NCI-H2107 treated with DMSO at 0.1 percent for 48 hours (cell line): ENCODE data around the gene SFSWAP.
"Not testable (repeated sequence)": the region's sequence is repeated elsewhere in the genome, so short reads cannot be mapped to it uniquely, and the experiment has no call there.

Experiments
- DNase-seq: peaks from one replicate; lab custom pipeline; 2025; ENCODE audit not compliant: unreplicated experiment; lab: John Stamatoyannopoulos, UW

SFSWAP gene

DNA sequence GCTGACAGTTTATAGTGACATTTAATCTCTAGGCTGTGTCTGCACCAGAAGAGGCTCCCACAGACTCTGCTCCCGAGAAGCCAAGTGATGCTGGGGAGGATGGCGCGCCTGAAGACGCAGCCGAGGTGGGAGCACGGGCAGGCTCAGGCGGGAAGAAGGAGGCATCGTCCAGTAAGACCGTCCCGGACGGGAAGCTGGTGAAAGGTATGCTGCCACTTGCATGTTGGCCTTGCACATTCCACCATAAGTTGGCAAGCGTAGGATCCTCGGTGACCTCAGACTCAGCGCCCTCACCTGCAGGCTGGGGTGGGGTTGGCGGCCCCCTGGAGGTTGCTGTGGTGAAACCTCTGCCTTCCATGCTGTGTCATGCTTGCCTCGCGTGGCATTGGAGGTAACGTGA is 45.6 kb downstream of the SFSWAP start:
- DNase-seq = no peak

DNA sequence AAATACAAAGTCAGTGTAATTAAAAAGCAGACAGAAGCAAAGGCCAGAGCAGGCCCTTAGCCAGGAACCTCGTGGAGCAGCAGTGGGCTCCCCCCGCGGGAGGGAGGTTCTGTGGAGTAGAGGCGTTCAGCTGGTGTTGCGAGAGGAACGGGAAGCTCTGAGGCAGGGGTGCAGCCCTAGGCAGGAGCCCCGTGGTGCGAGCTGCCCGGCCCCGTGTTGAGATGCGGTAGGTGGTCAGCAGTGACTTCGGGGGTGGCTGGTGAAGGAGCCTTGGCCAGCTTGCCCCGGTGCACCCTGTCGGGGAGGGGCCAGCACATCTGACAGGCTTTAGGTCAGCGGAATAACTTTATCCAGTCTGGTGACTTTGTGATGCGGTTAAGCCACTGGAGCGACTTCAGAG is 46.2 kb downstream of the SFSWAP start:
- DNase-seq = no peak

- DNase-seq = no peak
Measured at GRCh38 chr12:131758016-131758739, 47.3 kb downstream of the SFSWAP start.

DNA sequence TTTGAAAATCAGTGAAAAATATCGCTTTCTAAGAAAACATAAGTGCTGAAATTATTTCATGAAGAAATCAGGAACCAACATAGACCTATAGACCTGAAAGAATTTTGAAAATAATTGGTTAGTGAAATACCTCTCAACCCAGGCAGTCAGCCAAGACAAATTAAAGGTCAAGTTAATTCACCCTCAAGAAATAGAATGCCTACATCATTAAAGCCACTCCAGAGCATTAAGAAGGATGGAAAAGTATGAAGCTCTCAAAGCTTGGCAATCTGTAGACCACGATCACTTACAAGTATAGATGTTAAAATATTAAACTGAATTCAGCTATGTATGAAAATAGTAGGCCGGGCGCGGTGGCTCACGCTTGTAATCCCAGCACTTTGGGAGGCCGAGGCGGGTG is 48.3 kb downstream of the SFSWAP start:
- no peak for DNase-seq

- DNase-seq = no peak
Measured at GRCh38 chr12:131761638-131762037, 50.7 kb downstream of the SFSWAP start.

- DNase-seq = no peak
Measured at GRCh38 chr12:131764738-131765137, 53.8 kb downstream of the SFSWAP start.

DNA sequence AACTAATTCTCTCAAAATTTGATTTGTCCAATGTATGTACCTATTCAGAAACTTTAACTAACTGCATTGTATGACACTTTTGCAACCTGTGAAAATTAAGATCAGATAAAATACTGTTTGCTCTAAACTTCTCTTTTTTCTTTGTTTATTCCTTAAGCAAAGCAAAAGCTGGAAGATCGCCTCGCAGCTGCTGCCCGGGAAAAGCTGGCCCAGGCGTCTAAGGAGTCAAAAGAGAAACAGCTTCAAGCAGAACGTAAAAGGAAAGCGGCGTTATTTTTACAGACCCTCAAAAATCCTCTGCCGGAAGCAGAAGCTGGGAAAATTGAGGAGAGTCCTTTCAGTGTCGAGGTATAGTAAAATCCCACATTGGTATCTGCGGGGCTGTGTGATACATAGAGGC is 55.1 kb downstream of the SFSWAP start:
- no peak for DNase-seq

DNA sequence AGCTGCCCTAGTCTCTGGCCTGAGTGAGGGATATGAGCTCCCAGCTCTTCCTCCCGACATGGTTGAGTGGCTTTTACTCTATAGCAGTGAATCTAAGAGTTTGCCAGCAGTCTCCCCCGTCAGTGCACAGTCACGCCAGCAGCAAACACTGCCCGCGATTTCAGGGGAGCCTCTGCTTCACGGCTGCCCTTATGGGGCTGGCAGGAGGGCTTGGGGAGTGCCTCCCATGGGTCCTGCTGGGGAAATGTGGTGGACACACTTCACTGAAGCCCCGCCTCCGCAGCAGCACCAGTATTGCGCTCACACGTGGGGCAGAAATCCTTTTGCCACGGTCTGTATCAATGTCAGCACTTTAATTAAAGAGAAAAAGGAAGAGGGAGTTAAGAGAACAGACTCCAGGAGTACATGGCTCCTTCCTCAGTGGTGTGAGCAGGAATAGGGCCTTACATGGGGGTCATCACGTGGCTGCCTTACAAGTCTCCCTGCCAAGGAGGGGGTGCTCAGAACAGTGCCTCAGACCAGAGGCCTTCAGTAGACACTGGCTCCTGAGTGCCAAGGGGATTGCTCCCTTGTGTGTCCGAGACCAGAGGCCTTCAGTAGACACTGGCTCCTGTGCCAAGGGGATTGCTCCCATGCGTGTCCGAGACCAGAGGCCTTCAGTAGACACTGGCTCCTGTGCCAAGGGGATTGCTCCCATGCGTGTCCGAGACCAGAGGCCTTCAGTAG is 55.7 kb downstream of the SFSWAP start:
- no peak for DNase-seq

- DNase-seq = no peak
Measured at GRCh38 chr12:131770120-131770519, 59.2 kb downstream of the SFSWAP start.

DNA sequence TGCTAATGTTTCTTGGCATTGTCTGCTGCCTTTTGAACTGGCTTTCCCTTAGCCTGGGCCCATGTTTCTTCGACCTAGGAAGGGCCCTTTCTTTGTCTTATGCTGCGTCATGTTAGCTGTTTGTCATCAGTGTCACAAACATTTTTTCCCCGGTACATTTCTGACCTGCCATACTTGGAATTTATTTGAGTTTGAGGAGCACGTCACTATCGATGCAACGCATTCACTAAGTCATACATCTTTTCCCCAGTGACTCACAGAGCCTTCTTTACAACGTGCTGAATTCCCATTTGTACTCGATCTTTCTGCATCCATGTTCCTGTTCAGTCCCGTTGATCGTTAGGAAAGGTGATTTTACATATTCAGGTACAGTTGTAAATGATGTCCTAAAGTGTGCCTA is 61.1 kb downstream of the SFSWAP start:
- DNase-seq = no peak

DNA sequence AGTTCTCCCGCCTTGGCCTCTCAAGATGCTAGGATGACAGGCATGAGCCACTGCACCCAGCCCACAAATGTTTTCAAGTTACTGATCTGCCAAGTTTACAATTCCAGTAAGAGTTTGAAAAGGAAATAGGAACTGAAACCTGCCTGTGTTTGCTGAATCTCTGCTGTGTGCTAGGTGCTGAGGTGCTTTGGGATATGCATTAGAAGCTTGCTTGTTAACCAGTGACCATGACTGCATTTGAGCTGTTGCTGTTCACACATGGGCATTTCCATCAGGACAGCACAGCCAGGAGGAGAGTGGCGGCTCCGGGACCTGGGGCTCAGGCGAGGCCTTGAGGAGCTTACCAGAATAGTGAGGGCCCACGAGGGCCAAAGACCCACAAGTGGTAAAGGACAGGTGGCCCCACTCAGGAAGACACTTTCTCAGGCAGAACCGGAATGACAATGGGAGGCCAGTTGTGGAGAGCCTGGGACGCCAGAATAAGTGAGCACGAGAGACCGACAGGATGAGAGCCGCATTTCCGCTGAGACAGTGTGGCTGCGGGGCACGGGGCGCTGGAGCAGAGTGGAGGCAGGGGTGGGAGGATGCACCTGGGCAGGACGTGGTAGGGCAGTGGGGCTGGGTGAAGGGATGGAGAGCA is 62.8 kb downstream of the SFSWAP start:
- DNase-seq = no peak

- no peak for DNase-seq
Measured at GRCh38 chr12:131774576-131775391, 63.9 kb downstream of the SFSWAP start.

GRCh38 chr12:131775392-131776236 is 64.7 kb downstream of the SFSWAP start:
- no peak for DNase-seq

DNA sequence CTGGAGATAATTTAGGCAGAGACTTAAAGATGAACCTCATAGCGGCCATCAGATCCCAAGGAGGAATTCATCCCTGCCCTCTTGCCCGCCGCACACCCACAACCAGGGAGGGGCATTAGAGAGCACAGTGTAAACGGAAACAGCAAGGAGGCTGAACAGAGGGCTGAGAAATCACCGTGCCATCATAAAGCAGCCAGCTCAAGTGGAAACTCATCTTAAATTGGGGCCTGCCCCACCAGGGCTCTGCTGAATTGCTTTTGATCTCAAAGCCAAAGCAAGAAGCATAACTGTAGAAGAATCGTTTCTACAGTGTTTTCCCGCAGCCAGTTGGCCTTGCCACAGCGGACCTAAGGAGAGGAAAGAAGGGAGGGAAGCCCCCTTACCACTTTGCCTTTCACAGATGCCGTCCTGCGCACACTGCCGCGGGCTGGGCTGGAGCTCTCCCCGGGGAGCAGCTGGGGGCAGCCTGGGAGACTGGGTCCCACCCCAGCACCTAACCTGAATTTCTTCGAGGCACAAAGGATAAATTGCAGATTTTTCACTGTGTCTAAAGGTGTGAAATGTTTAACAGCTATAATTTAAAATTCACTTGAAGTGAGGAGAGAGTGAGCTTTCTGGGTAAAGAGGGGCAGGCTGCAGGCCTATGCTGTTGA is 65.5 kb downstream of the SFSWAP start:
- DNase-seq = no peak

- not testable (repeated sequence) for DNase-seq
Measured at GRCh38 chr12:131777269-131777668, 66.4 kb downstream of the SFSWAP start.

GRCh38 chr12:131779027-131779426 is 68.1 kb downstream of the SFSWAP start:
- DNase-seq = no peak

DNA sequence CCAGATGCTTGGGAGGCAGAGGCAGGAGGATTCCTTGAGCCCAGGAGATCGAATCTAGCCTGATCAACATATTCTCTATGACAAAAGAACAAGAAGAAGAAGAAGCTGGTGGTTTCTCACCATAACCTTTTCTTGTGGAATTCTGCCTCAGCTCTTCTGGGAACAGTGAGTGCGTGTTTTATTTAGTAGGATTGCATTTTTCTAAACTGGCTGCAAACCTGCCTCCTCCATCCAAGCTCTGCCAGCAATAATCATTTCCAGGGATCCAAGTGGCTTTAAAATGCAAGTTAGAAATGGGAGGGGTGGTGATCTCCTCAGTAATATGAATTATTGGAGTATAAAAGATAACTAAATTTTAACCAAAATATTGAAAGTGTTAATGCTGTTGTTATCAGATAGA is 71.2 kb downstream of the SFSWAP start:
- no peak for DNase-seq

GRCh38 chr12:131783915-131784541 is 73.1 kb downstream of the SFSWAP start:
- no peak for DNase-seq
